Astrocyte (in vitro differentiated cells and primary cell): ENCODE data around the gene GRK5. TPM values are rescaled to one million over a fixed set of nuclear protein-coding genes. Genes with fewer than 3 reads are reported as not detected.

Experiments
- DNase-seq: peaks from one replicate; pipeline ENCODE4 v3.0.0-alpha.2; 2010; ENCODE audit warnings: low read depth
- FAIRE-seq: peaks from 2 replicates; lab custom pipeline; 2011; peaks lifted over from hg19 to GRCh38; lab: Jason Lieb, UNC
- H2AFZ ChIP-seq: 2 replicates; pipeline ENCODE4 v1.6.0; 2012; ENCODE audit warnings: low read depth, low read length, inconsistent platforms
- H3K27ac ChIP-seq: 2 replicates; pipeline ENCODE4 v1.5.1; 2011; ENCODE audit warnings: low read depth, low read length, inconsistent platforms
- H3K27me3 ChIP-seq: 2 replicates; pipeline ENCODE4 v1.6.0; 2011; ENCODE audit warnings: low read length, inconsistent platforms; ENCODE audit not compliant: insufficient read depth
- H3K36me3 ChIP-seq: 2 replicates; pipeline ENCODE4 v1.5.1; 2011; ENCODE audit warnings: low read length, inconsistent platforms; ENCODE audit not compliant: insufficient read depth
- H3K4me1 ChIP-seq: 2 replicates; pipeline ENCODE4 v1.5.1; 2011; ENCODE audit warnings: low read length, inconsistent platforms; ENCODE audit not compliant: insufficient read depth
- H3K4me2 ChIP-seq: 2 replicates; pipeline ENCODE4 v1.6.0; 2012; ENCODE audit warnings: low read length, inconsistent platforms
- H3K4me3 ChIP-seq: 2 replicates; pipeline ENCODE4 v1.5.1; 2011; ENCODE audit warnings: low read depth, mild to moderate bottlenecking, low read length, inconsistent platforms; ENCODE audit not compliant: insufficient read depth
- H3K79me2 ChIP-seq: 2 replicates; pipeline ENCODE4 v1.6.0; 2012; ENCODE audit warnings: mild to moderate bottlenecking, low read length, inconsistent platforms; ENCODE audit not compliant: insufficient read depth
- H3K9ac ChIP-seq: 2 replicates; pipeline ENCODE4 v1.6.0; 2012; ENCODE audit warnings: mild to moderate bottlenecking, low read length, inconsistent platforms
- H3K9me3 ChIP-seq: 2 replicates; pipeline ENCODE4 v1.5.1; 2012; ENCODE audit warnings: low read depth, mild to moderate bottlenecking, low read length, inconsistent platforms; ENCODE audit not compliant: insufficient read depth
- H4K20me1 ChIP-seq: 2 replicates; pipeline ENCODE4 v1.6.0; 2012; ENCODE audit warnings: low read length, inconsistent platforms; ENCODE audit not compliant: insufficient read depth
- H3K27ac Mint-ChIP-seq: one replicate; pipeline ENCODE4 v1.8.0; 2021; ENCODE audit warnings: mild to moderate bottlenecking, mixed read lengths; ENCODE audit not compliant: unreplicated experiment
- H3K27me3 Mint-ChIP-seq: one replicate; pipeline ENCODE4 v1.8.0; 2021; ENCODE audit warnings: low read depth, mixed read lengths; ENCODE audit not compliant: unreplicated experiment
- H3K36me3 Mint-ChIP-seq: one replicate; pipeline ENCODE4 v1.8.0; 2021; ENCODE audit warnings: low read depth, mixed read lengths; ENCODE audit not compliant: unreplicated experiment
- H3K4me1 Mint-ChIP-seq: one replicate; pipeline ENCODE4 v1.8.0; 2021; ENCODE audit warnings: low read depth, mixed read lengths; ENCODE audit not compliant: unreplicated experiment
- H3K4me3 Mint-ChIP-seq: one replicate; pipeline ENCODE4 v1.8.0; 2021; ENCODE audit warnings: mild to moderate bottlenecking, moderate library complexity, mixed read lengths; ENCODE audit not compliant: unreplicated experiment
- H3K9me3 Mint-ChIP-seq: one replicate; pipeline ENCODE4 v1.8.0; 2021; ENCODE audit warnings: mild to moderate bottlenecking, mixed read lengths; ENCODE audit not compliant: unreplicated experiment
- EZH2 ChIP-seq: IDR thresholded peaks from 2 replicates; pipeline ENCODE4 v1.6.1; 2012; ENCODE audit warnings: mild to moderate bottlenecking, low read length, inconsistent platforms; ENCODE audit not compliant: insufficient read depth
- total RNA-seq: library from RNA; stranded (reverse); gene quantifications from 2 replicates; pipeline ENCODE4 v1.2.1, GENCODE V29; 2021
- TF ChIP-seq, protein P1 (sequence below): IDR thresholded peaks from 2 replicates; pipeline ENCODE4 v1.5.1; 2011; ENCODE audit warnings: low read depth, mild to moderate bottlenecking, inconsistent platforms, low read length, moderate library complexity; ENCODE audit not compliant: insufficient read depth

GRK5 gene
- total RNA-seq, 1 donor from 2014 or later: 8.5 TPM

DNA sequence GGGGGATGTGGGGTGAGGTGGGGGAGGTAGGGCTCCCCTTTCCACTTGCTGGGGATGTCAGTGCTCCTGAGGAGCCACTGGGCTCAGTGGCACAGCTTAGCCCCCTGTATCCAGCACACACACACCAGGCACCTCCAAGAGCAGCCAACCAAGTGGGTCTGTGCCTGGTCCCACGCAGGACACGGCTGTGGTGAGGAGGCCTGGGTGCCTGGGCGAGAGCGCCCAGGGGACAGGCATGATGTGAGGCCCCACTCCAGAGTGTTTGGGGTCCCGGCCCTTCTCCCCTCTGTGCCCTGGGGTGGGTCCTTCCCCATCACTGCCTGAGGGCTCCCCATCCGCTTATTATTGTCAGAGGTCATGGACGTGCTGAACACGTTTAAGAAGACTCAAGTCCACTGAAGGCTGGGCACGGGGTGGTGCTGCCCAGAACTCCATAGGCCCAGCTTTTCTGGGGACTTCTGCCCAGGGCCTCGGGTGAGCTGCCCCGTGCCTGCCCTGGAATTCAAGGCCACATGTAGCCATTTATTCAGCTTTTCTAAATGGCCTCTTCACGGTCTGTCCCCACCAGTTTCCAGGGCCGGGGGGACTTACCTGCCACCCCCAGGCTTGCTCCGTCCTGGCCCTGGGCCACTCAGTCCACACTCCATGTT is 119.8 kb downstream of the GRK5 start:
- H3K9me3 Mint-ChIP-seq: no peaks in the 10 kb centered on the region
- H3K4me1 Mint-ChIP-seq: no peaks in the 10 kb centered on the region
- Histone ChIP-seq H3K9me3 (no peaks in the 10 kb centered on the region), H3K4me2 (no peak overlapping the region), H3K4me3 (no peak overlapping the region), H3K27ac (no peak overlapping the region), H3K4me1 (no peaks in the 10 kb centered on the region), H3K79me2 (peaks cover 5% of the 10 kb centered on the region), H3K36me3 (no peaks in the 10 kb centered on the region), H3K27me3 (no peaks in the 10 kb centered on the region), H4K20me1 (peaks cover 18% of the 10 kb centered on the region), H2AFZ (no peak overlapping the region), H3K9ac (no peak overlapping the region)
- H3K27me3 Mint-ChIP-seq: peaks cover 8% of the 10 kb centered on the region
- H3K36me3 Mint-ChIP-seq: peaks cover 13% of the 10 kb centered on the region
- FAIRE-seq (no peak), DNase-seq (no peak)
- TF ChIP-seq, protein P1, sequence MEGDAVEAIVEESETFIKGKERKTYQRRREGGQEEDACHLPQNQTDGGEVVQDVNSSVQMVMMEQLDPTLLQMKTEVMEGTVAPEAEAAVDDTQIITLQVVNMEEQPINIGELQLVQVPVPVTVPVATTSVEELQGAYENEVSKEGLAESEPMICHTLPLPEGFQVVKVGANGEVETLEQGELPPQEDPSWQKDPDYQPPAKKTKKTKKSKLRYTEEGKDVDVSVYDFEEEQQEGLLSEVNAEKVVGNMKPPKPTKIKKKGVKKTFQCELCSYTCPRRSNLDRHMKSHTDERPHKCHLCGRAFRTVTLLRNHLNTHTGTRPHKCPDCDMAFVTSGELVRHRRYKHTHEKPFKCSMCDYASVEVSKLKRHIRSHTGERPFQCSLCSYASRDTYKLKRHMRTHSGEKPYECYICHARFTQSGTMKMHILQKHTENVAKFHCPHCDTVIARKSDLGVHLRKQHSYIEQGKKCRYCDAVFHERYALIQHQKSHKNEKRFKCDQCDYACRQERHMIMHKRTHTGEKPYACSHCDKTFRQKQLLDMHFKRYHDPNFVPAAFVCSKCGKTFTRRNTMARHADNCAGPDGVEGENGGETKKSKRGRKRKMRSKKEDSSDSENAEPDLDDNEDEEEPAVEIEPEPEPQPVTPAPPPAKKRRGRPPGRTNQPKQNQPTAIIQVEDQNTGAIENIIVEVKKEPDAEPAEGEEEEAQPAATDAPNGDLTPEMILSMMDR: no peak
- TF ChIP-seq EZH2: no peak
- no peak overlapping the region for H3K4me3 Mint-ChIP-seq
- no peak overlapping the region for H3K27ac Mint-ChIP-seq

DNA sequence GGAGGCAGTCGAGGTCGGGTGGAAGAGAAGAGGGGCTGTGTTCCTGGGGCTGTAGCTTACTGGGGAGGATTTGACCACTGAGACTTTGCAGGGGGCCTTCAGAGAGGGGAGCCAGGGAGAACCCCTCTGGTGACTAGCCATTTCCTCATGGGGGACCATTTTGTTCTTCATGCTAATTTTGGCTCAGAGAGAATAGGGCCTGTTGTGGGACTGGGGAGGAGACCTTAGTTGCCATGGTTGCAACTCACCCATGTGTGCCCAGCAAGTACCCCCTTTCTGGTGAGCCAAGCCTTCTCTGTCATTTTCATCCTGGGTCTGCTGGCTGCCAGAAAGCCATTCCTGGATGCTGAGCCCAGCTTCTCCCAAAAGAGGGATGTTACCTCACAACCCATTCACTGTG is 120.9 kb downstream of the GRK5 start:
- no peak overlapping the region for H3K27ac ChIP-seq
- Mint-ChIP-seq H3K27ac (no peak overlapping the region), H3K4me1 (peaks cover 5% of the 10 kb centered on the region), H3K4me3 (no peak overlapping the region), H3K9me3 (no peaks in the 10 kb centered on the region), H3K27me3 (peaks cover 8% of the 10 kb centered on the region), H3K36me3 (peaks cover 13% of the 10 kb centered on the region)
- no peak overlapping the region for H3K9ac ChIP-seq
- H3K79me2 ChIP-seq: peaks cover 5% of the 10 kb centered on the region
- DNase-seq (no peak), FAIRE-seq (no peak)
- no peak overlapping the region for H3K4me2 ChIP-seq
- H3K36me3 ChIP-seq: no peaks in the 10 kb centered on the region
- no peak overlapping the region for H2AFZ ChIP-seq
- no peaks in the 10 kb centered on the region for H3K27me3 ChIP-seq
- TF ChIP-seq, protein P1: no peak
- TF ChIP-seq EZH2: no peak
- no peaks in the 10 kb centered on the region for H3K9me3 ChIP-seq
- peaks cover 13% of the 10 kb centered on the region for H4K20me1 ChIP-seq
- H3K4me3 ChIP-seq: no peak overlapping the region
- peaks cover 5% of the 10 kb centered on the region for H3K4me1 ChIP-seq

DNA sequence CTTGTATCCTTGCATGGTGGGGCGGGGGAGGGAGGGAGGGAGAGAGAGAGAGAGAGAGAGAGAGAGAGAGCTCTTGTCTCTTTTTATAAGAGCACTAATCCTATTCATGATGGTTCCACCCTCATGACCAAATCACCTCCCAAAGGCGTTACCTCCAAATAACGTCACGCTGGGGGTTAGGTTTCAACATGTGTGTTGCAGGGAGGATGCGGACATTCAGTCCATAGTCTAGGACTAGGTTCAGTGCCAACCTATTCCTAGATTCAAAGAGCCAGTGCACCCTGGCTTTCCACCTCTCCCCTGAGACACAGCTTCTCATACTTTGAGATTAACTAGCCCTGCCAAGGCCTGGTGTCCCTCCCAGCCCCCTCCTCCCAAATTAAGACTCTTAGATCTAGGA is 123.0 kb downstream of the GRK5 start:
- FAIRE-seq (no peak), DNase-seq (no peak)
- Histone ChIP-seq H3K27ac (no peak overlapping the region), H3K79me2 (no peaks in the 10 kb centered on the region), H3K4me3 (no peak overlapping the region), H3K4me1 (peaks cover 9% of the 10 kb centered on the region), H4K20me1 (peaks cover 10% of the 10 kb centered on the region), H3K27me3 (no peaks in the 10 kb centered on the region), H2AFZ (no peak overlapping the region), H3K9ac (no peak overlapping the region), H3K9me3 (no peaks in the 10 kb centered on the region), H3K4me2 (no peak overlapping the region), H3K36me3 (no peaks in the 10 kb centered on the region)
- H3K36me3 Mint-ChIP-seq: peaks cover 12% of the 10 kb centered on the region
- no peak for TF ChIP-seq EZH2
- TF ChIP-seq, protein P1: no peak
- H3K27ac Mint-ChIP-seq: no peak overlapping the region
- peaks cover 4% of the 10 kb centered on the region for H3K27me3 Mint-ChIP-seq
- no peak overlapping the region for H3K4me3 Mint-ChIP-seq
- no peaks in the 10 kb centered on the region for H3K9me3 Mint-ChIP-seq
- H3K4me1 Mint-ChIP-seq: peaks cover 19% of the 10 kb centered on the region
